Stimulated activated CD4-positive, alpha-beta T cell treated with anti-CD3 and anti-CD28 coated beads, Interleukin-4, amount 100 ng/mL, for 1 hour (primary cell): ENCODE results near the gene CEBPZOS.
"Not testable (repeated sequence)": the region's sequence is repeated elsewhere in the genome, so short reads cannot be mapped to it uniquely, and the experiment has no call there.

ENCODE experiments used
- DNase-seq: peaks from one replicate; pipeline ENCODE4 v3.0.0-alpha.2; 2020

Gene CEBPZOS

DNA sequence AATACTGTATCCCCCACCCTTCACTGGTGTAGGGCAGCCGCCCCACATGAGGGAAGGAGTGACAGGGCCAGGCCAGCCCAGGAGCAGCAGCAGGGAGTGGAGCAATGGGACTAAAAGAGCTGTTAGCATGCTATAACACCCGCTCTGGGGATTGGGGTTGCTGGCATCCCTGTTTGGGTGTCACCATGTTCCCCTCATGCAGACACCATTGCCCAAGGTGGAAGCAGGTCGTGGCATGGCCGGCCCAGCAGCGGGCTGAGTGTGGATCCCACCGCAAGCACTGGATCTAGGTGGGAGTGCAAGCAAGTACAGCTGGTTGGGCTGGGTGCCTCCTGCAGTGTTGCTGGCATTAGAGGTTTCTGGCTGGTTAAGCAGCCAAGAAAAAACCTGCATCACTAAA is 4.5 kb upstream of the CEBPZOS start:
- DNase-seq: no peak

DNA sequence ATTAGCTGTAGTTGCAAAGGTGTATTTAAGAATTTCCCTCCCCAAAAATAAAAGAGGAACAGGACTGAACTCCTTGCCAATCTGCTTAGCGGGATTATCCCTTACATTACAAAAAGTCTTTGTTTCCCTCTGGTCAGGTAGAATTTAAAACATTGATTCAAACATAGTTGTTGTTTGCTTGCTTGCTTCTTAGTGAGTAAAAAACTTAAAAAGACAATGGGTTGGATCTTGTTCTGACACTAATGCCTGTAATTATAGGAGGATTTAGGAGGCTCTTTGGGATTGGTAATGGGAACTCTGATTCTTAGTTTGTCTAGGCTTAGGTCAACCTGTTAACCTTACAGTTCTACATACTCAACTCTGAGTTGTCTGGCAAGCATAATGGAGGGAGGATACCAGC is 3.7 kb upstream of the CEBPZOS start:
- no peak for DNase-seq

DNA sequence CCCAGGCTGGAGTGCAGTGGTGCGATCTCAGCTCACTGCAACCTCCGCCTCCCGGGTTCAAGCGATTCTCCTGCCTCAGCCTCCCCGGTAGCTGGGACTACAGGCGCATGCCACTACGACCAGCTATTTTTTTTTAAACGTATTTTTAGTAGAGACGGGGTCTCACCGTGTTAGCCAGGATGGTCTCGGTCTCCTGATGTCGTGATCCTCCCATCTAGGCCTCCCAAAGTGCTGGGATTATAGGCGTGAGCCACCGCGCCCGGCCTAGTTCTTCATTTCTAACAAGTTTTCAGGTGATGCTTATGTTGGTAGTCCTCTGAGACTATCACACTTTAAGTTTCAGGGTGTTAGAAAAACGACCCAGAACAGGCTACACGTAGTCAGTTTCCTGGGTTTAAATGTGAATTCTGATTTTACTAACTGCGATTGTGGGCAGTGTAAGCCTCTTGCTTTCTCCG is 405 bp upstream of the CEBPZOS start:
- not testable (repeated sequence) for DNase-seq

DNA sequence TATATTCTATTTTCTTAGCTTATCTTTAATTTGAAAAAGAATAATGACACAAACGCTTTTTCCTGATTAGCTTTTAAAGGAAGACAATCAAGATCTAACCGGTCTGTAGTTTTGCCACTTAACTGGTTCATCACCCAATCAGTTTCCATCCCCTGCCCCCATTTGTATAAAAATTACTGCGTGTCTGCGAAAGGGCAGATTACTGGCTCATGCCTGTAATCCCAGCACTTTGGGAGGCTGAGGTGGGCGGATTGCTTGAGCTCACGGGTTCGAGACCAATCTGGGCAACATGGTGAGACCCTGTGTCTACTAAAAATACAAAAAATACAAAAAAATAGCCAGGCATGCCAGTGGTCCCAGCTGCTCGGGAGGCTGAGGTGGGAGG is 2.4 kb downstream of the CEBPZOS start:
- DNase-seq: no peak

DNA sequence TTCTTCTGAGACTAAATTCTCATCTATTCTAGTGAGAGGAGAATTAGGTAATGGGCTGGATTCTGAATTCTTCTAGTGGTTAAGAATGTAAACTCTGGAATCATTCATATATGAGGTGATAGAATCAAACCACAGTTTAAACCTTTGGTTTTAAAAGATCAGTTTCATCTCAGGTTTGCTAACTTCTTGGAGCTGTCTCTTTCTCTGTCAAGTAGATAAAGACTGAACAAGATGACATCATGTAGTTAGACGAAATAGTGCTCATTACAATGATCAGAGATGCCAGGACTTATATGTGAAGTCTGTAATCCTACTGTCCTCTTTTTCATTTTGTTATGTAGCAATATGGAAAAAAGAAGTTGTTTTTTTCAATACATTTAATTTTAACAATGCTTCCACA is 4.9 kb downstream of the CEBPZOS start:
- no peak for DNase-seq

DNA sequence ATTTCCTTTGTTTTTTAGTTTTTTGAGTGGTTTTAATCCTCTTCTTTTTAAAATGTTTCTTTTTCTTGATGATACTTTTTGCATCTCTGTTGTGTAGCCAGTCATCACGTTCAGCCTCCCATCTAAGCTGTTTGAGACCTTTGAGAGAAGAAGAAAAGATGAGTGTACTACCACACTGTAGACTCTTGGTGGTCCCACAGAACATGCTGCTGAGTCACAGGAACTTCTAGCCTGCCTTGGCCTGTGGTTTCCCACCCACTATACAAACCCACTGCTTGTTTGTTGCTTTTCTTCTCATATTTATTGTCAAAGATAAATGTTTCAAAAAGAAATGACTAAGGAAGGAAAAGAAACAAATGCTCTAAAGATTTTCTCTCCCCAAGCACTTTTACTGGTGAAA is 5.5 kb downstream of the CEBPZOS start:
- DNase-seq: no peak

DNA sequence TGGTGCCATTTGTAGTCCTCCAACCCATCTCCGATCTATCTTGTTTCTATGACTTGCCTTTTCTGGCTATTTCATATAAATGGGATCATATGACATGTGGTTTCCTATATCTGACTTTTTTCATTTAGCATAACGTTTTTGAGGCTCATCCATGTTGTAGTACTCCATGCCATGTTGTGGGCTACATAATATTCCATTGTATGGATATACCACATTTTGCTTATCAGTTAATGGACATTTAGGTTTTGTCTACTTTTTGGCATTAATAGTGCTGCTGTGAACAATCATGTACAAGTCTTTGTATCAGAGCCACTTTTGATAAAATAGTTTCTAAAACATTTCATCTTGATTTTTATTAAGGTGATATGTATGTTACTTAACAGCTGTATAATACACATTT is 7.4 kb downstream of the CEBPZOS start:
- no peak for DNase-seq

DNA sequence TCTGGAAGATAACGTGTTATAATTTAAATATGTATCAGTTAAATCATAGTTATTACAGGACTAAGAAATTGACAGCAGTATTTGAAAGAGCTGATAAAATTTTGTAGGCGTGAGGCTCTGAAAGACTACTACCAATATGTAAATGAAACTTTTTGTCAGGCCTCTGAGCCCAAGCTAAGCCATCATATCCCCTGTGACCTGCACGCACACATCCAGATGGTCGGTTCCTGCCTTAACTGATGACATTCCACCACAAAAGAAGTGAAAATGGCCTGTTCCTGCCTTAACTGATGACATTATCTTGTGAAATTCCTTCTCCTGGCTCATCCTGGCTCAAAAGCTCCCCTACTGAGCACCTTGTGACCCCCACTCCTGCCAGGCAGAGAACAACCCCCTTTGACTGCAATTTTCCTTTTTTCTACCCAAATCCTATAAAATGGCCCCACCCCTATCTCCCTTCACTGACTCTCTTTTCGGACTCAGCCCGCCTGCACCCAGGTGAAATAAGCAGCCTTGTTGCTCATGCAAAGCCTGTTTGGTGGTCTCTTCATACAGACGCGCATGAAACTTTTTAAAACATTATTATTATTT is 8.9 kb downstream of the CEBPZOS start:
- DNase-seq: not testable (repeated sequence)

DNA sequence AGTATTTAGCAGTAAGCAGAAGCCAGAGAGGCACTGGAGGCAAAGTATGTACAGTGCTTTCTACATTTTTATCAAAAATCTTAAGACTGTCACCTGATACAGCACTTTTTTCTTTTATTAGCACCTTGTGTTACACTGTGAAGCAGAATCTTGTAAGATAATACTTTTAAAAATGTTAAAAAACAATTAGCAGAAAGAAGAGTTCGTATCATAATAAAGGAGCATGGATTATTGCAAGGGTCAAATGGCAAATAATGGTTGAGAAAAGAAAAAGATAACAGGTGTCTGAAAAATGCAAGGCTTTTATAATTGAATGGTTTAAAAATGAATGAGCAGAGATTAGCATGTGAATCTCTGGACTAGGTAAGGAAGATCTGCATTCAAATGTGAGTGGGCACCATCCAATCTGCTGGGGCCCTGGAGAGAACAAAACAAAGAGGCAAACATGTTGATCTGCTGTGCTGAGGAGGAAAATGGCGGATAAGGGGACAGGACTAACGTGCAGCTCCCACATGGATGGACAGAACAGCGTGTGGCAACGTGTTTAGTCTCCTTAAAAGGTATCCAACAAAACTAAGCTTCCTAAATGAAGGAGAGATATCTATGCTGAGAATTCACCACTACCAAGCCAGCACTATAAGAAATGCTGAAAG is 9.5 kb downstream of the CEBPZOS start:
- no peak for DNase-seq

DNA sequence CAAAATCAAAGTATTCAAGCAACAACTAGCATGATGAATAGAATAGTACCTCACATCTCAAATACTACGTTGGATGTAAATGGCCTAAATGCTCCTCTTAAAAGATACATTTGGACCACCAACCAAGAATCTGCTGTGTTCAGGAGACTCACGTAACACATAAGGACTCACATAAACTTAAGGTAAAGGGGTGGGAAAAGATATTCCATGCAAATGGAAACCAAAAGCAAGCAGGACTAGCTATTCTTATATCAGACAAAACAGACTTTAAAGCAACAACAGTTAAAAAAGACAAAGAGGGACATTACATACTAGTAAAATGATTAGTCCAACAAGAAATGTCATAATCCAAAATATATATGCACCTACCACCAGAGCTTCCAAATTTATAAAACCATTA is 10.5 kb downstream of the CEBPZOS start:
- DNase-seq: not testable (repeated sequence)

DNA sequence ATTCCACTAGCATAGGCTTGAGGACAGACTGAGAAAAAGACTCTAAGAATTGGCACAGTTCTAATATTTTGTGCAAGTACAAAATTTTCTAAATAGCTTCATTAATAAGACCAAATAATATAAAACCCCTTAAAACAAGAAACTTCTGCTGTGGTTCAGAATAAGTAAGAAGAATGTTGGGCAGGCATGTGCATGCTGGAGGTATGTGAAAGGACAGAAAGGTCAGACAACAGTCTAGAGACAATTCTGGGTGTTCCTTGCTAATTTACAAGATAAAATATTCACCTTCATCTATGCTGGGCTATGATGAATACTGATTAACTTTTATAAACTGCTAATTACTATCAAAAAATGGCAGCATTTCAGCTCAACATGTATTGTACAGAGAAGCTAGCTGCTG is 14.9 kb downstream of the CEBPZOS start:
- no peak for DNase-seq

DNA sequence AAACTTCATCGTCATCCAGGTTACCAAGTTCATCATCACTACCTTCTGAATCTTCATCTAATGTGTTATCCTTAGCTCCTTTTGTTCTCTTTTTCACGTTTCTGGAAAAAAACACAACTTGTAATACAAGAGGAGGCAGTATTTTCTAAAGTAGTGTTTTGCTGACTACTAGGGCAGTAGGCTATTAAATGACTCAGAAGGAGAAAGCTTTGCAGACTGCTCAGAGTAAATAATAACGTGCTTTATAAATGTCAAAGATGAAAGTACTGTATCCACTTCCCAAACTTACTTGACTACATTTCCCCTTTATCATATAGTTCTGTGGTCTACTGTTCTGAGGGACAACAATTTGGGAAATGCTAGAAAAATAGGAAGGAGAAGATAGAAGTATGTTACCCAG is 15.6 kb downstream of the CEBPZOS start:
- no peak for DNase-seq

DNA sequence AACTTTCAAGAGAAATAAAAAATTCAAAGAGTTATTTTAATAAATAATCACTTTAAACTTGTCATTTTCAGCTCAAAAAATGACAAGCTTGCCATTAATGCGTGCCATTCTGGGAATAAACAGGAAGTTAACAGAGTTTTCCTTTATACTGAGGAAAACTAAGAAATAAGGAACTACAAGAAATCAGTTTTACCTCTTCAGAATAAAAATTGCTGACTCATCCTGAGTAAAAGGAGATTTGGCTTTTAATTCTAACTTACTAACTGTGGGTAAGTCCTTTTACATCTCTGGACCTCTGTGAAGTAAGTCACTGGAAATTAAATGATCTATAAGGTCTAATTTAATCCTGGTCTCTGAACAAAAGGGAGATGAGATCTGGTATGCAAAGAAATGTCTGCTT is 19.0 kb downstream of the CEBPZOS start:
- DNase-seq: no peak

DNA sequence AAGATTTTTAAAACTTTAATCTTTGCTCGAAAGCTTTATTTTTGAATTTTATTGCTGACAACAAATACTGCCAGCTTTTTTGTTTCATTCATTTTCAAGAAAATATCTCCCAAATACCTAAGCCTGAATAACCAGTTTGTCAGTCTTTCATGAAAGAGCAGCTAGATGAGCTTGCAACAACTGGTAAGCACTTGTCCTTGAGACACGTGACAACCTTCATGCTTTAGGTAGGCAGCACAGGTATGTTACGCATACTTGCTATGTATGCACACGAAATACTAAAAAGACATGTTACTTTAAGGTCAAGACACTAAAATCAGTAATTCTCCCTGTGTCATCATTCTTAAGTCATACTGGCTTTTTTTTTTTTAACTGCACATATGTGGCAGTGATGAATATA is 22.8 kb downstream of the CEBPZOS start:
- no peak for DNase-seq

DNA sequence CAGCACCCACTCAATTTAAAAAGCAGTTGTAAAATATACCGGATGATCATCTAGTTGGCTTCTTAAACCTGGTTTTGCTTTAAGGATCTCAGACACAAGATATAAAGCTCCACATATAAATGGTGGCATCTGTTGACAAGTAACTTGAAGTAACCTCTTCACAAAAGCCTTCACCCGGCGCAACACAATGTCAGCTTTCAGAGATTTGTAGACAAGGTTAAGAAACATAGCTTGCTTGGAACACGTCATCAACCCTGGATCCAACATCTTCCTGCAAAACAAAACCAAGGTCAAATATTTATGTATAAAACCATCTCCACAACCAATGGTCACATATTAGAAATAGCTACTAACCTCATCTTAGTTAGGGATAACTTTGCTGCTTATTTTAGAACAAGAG is 26.8 kb downstream of the CEBPZOS start:
- DNase-seq: no peak

DNA sequence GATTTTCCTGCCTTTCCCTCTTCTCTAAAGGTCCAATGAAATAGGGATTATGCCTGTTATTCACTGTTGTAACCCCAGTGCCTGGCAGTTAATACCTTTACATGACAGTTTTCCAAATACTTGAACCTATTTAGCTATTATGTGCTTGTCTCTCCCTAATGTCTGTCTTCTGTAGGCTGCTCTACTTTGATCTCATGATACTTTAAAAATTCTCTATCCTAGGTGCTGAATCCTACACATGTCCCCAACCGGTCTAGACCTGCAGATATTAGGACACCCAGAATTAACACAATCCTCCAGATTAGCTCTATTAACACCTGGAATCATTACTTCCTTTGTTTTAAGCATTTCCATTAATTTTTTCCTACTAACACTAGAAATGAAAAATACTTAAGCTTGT is 27.8 kb downstream of the CEBPZOS start:
- no peak for DNase-seq

DNA sequence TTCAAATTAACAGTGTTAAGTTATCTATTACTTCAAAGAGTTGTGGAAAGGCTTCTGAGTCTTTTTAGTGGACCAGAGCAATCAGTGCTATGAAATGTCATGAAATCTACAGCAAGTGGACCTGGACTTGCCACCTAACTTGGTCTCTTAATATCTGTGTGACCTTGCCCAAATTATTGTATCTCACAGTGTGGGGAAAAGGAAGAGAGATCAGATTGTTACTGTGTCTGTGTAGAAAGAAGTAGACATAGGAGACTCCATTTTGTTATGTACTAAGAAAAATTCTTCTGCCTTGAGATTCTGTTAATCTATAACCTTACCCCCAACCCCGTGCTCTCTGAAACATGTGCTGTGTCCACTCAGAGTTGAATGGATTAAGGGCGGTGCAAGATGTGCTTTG is 28.8 kb downstream of the CEBPZOS start:
- not testable (repeated sequence) for DNase-seq

DNA sequence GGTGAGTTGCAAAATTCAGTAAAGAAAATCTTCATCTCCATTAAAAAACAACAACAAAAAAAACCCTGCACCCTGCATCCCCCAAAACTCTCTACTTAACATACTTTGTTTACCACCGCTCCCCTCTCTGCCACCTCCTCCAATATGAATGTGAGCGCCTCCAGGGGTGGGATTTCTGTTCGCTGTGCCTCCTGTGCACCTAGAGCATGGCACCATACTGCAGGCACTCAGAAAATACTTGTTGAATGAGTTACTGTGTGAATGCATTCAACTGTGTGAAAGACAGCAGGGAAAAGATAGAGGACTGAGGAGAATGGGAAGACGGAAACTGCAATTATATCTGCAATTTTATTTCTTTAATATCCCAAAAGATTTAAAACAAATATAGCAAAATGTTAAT is 30.6 kb downstream of the CEBPZOS start:
- DNase-seq: no peak

DNA sequence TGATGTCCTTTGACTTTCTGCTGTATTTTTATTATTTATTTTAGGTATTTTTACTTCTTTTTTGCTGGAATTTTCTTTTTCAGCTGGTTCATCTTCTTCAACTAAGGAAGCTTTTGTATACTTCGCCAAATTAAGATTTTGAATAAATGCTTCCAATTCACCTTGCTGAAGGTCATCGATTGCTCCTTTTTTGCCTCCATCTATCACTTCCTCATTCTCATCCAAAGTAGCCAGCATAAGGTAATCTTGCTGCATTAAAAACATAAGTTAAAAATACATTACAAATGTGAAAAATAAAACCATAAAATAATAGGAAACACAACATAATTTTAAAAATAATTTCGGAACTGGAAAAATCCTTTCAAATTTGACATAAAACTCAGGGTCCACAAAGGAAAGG is 32.5 kb downstream of the CEBPZOS start:
- no peak for DNase-seq

DNA sequence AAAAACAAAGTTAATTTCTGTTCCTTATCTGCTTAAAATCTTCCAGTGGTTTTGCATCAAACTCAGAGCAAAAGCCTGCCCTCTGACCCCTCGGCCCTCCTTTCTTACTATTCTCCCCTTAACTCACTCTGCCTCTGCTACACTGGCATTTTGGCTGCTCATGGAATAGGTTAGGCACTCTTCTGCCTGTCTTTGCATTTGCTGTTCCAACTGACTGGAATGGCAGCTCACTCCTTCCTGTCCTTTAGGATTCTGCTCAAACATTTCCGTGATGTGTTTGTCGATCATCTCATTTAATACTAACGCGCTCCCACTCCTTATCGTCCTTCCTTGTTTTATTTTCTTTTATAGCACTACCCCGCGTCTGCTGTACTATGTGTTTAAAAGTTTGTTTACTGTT is 34.3 kb downstream of the CEBPZOS start:
- DNase-seq: no peak

DNA sequence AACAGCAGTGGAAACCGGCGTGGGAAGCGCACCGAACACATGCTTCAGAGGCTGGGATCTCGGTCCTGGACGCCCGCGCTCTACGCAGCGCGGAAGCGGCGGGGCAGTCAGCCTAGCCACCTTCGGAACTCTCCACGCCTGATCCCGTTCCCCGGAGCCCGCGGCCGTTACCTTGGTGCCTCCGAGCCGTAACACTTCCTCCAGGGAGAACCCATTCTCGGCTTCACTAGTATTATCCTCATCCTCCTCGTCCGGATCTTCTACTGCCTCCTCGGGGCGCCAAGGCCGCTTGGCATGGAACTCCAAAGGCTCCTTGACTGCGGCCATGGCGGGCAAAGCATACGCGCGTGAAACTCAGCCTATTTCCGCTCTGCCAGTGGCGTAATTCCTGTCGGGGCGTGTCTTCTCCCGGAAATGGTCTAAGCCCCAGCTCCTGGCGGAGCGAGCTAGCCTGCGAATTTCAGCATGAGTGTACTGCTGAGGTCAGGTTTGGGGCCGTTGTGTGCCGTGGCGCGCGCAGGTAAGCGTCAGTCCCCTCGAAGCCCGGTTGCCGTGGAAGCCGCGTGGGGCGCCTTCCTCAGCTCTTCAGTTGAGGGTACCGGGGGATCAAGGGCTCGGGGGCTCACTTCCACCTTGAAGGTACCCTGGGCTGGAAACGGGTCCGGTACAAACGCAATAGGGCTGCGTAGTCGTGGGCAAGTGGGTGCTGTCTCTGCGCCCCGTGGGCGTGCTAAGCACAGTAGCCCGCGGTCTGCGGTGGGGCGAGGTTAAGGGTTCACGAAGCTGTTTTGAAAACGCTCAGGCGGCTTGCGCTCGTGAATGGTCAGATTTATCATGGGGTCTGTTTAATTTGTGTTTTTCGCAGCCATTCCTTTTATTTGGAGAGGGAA is 35.2 kb downstream of the CEBPZOS start, which contains the start of the genes CEBPZ and NDUFAF7:
Gene CEBPZ, minus strand, starts transcription at position 356 of the 890 bp plus-strand sequence. Its CDS starts 29 bp downstream, at position 327.
Gene NDUFAF7, plus strand, starts transcription at position 418 of the 890 bp plus-strand sequence. Its CDS starts 48 bp downstream, at position 466.
- peak; percentile 86 for DNase-seq

DNA sequence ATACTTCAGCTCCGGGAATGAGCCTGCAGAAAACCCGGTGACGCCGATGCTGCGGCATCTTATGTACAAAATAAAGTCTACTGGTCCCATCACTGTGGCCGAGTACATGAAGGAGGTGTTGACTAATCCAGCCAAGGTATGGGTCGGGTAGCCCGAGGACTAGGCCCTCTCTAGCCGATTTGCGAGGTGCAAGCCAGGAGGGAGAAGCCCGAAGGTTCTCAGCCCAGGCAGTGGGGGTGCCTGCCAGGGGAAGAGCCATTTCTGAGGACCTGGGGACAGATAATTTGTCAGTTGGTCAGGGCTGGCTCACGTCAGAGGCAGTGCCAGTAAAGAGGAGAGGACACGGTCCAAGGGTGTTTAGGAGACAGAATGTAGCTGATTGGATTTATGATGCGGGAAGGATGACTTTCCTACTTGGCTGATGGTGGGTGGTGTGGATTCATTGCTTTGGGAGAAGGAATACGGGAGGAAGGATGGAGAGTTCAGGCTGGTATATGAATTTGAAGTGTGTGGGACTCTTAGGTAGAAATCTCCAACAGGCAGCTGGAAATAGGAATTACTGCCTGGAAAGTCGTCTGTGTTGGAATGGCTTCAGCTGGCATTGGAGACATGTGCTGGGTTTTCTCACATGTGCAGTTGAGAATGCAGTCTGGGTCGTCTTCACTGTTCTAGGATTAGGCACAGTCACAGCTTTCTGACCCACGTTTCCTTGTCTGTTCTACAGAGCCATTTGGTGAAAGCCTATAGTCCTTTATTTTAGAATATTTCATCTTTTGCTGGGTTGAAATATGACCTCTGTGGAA is 36.0 kb downstream of the CEBPZOS start:
- DNase-seq: no peak

DNA sequence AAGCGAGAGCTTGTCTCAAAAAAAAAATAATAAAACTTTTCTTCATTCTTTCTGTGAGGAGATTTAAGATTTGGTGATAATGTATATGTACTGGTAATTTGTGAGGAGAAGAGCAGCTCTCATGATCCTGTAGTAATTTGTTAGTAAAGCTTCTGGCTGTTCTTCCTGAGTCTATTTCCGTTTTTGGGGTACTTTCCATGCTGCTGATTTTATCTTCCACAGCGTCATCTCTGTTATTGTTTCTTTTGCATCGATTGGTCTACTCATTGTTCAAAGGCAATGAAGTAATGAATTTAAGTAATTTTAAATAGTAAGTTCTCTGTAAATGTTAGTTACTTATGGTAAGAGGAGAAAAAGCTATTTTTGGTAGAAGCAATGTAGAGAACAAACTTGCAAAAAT is 47.1 kb downstream of the CEBPZOS start:
- no peak for DNase-seq
